Suprapubic skin (tissue), 4 donors: Measurements from ENCODE around the gene EEF1AKMT2. TPM values are rescaled to one million over a fixed set of nuclear protein-coding genes. Genes with fewer than 3 reads are reported as not detected.

Experiments used
- DNase-seq, 2 donors: peaks; one replicate each; pipeline ENCODE4 v3.0.0-alpha.2; 2019; ENCODE audit warnings: low spot score in 2 of 2
- H3K27ac ChIP-seq: fragments of 200-600 bp; sonication (generic); one replicate; pipeline ENCODE4 v1.5.1; 2019
- H3K27me3 ChIP-seq: fragments of 200-600 bp; sonication (generic); one replicate; pipeline ENCODE4 v1.5.1; 2019
- H3K36me3 ChIP-seq: fragments of 200-600 bp; sonication (generic); one replicate; pipeline ENCODE4 v1.5.1; 2019
- H3K4me1 ChIP-seq: fragments of 200-600 bp; sonication (generic); one replicate; pipeline ENCODE4 v1.5.1; 2019
- H3K4me3 ChIP-seq: fragments of 200-600 bp; sonication (generic); one replicate; pipeline ENCODE4 v1.5.1; 2019; ENCODE audit warnings: mild to moderate bottlenecking
- H3K9me3 ChIP-seq: fragments of 200-600 bp; sonication (generic); one replicate; pipeline ENCODE4 v1.5.1; 2019
- CTCF ChIP-seq, 2 donors: fragments of 200-600 bp in 1 of 2; fragments of 450-650 bp in 1 of 2; sonication (generic) in 1 of 2; IDR thresholded peaks; one replicate each; pipeline ENCODE4 v1.5.1; 2016 to 2019; ENCODE audit warnings: antibody characterized with exemption in 2 of 2, mild to moderate bottlenecking in 1 of 2, moderate library complexity in 1 of 2
- EP300 ChIP-seq: sonication (generic); formaldehyde crosslinking; IDR thresholded peaks from one replicate; pipeline ENCODE4 v1.6.1; 2017; ENCODE audit warnings: antibody characterized with exemption
- POLR2A ChIP-seq, 2 donors: fragments of 450-650 bp; IDR thresholded peaks; one replicate each; pipeline ENCODE4 v1.6.1; 2017; ENCODE audit warnings: antibody characterized with exemption in 2 of 2, mild to moderate bottlenecking in 2 of 2, moderate library complexity in 2 of 2
- POLR2AphosphoS5 ChIP-seq, 3 donors: sonication (generic); formaldehyde crosslinking; IDR thresholded peaks; one replicate each; pipeline ENCODE4 v1.6.1; 2017; ENCODE audit warnings: antibody characterized with exemption in 3 of 3
- WGBS: methylation state at CpG from one replicate; pipeline ENCODE4 v1.1.5; 2018; 5-methylcytosine and 5-hydroxymethylcytosine counted together
- total RNA-seq, 4 donors: library from RNA; depleted of rRNA; stranded (reverse); fragments of >200 nt; gene quantifications; one replicate each; pipeline ENCODE4 v1.1.0, GENCODE V29; 2016

Gene EEF1AKMT2
- total RNA-seq, 4 donors from 2014 or later, result 11.4 to 23.8 (median 15.3) TPM

GRCh38 chr10:124740369-124741280 lies 51.1 kb downstream of the EEF1AKMT2 start:
- Histone ChIP-seq H3K27me3 (no peaks in the 10 kb centered on the region), H3K36me3 (no peaks in the 10 kb centered on the region), H3K4me1 (peaks cover 86% of the 10 kb centered on the region), H3K9me3 (no peaks in the 10 kb centered on the region), H3K4me3 (peak overlapping the region; percentile 90), H3K27ac (peak overlapping the region; percentile 95)
- 11% methylated on average over 18 of the region's 18 CpGs for WGBS
- peak in 1 of 2 donors; percentile 87 for DNase-seq
- TF ChIP-seq EP300, result no peak
- TF ChIP-seq POLR2AphosphoS5 (IDR thresholded peaks at IDR 0.05), result no peak
- TF ChIP-seq POLR2A (IDR thresholded peaks at IDR 0.05), result no peak
- TF ChIP-seq CTCF (IDR thresholded peaks at IDR 0.05), result no peak

- Histone ChIP-seq H3K4me3 (peak overlapping the region; percentile 90), H3K4me1 (peaks cover 86% of the 10 kb centered on the region), H3K27ac (peak overlapping the region; percentile 95), H3K27me3 (no peaks in the 10 kb centered on the region), H3K36me3 (no peaks in the 10 kb centered on the region), H3K9me3 (no peaks in the 10 kb centered on the region)
- 20% methylated on average over 7 of the region's 7 CpGs for WGBS
- no peak for DNase-seq
- TF ChIP-seq CTCF (IDR thresholded peaks at IDR 0.05) (no peak), POLR2A (IDR thresholded peaks at IDR 0.05) (no peak), EP300 (no peak), POLR2AphosphoS5 (IDR thresholded peaks at IDR 0.05) (no peak)
Measured at GRCh38 chr10:124739986-124740368, 51.7 kb downstream of the EEF1AKMT2 start.

GRCh38 chr10:124739119-124739921 lies 52.4 kb downstream of the EEF1AKMT2 start:
- Histone ChIP-seq H3K36me3 (no peaks in the 10 kb centered on the region), H3K4me1 (peaks cover 87% of the 10 kb centered on the region), H3K4me3 (peak overlapping the region; percentile 90), H3K27me3 (no peaks in the 10 kb centered on the region), H3K9me3 (no peaks in the 10 kb centered on the region), H3K27ac (peak overlapping the region; percentile 95)
- 61% methylated on average over 13 of the region's 13 CpGs for WGBS
- TF ChIP-seq EP300 (no peak), POLR2AphosphoS5 (IDR thresholded peaks at IDR 0.05) (no peak), CTCF (IDR thresholded peaks at IDR 0.05) (no peak), POLR2A (IDR thresholded peaks at IDR 0.05) (no peak)
- no peak for DNase-seq

- TF ChIP-seq POLR2A (IDR thresholded peaks at IDR 0.05) (no peak), POLR2AphosphoS5 (IDR thresholded peaks at IDR 0.05) (no peak), CTCF (IDR thresholded peaks at IDR 0.05) (no peak), EP300 (no peak)
- Histone ChIP-seq H3K4me3 (no peak overlapping the region), H3K9me3 (no peaks in the 10 kb centered on the region), H3K27ac (no peak overlapping the region), H3K4me1 (peaks cover 96% of the 10 kb centered on the region), H3K27me3 (no peaks in the 10 kb centered on the region), H3K36me3 (no peaks in the 10 kb centered on the region)
- DNase-seq, result no peak
- WGBS, result 76% methylated on average over 5 of the region's 6 CpGs
Measured at GRCh38 chr10:124738441-124738840, 53.2 kb downstream of the EEF1AKMT2 start.

GRCh38 chr10:124737708-124738107 lies 54.0 kb downstream of the EEF1AKMT2 start:
- WGBS, result 83% methylated on average over 1 of the region's 2 CpGs
- DNase-seq, result no peak
- Histone ChIP-seq H3K27ac (peak overlapping the region; percentile 56), H3K4me3 (no peak overlapping the region), H3K4me1 (peaks cover 100% of the 10 kb centered on the region), H3K27me3 (no peaks in the 10 kb centered on the region), H3K9me3 (no peaks in the 10 kb centered on the region), H3K36me3 (no peaks in the 10 kb centered on the region)
- TF ChIP-seq CTCF (IDR thresholded peaks at IDR 0.05) (no peak), POLR2A (IDR thresholded peaks at IDR 0.05) (no peak), POLR2AphosphoS5 (IDR thresholded peaks at IDR 0.05) (no peak), EP300 (no peak)
